AG09319 (cell line): ENCODE measurements around the gene L3MBTL4.

Experiments
- DNase-seq: peaks from one replicate; pipeline ENCODE4 v3.0.0-alpha.2; 2010; ENCODE audit warnings: low read depth; ENCODE audit errors: extremely low read depth
- TF ChIP-seq, protein P1 (sequence below): IDR thresholded peaks from 2 replicates; pipeline ENCODE4 v1.5.1; 2011; ENCODE audit warnings: low read depth, mild to moderate bottlenecking, inconsistent platforms, low read length, moderate library complexity

L3MBTL4 gene

GRCh38 chr18:6044319-6044718, 370.4 kb downstream of the L3MBTL4 start:
- no peak for DNase-seq

DNA sequence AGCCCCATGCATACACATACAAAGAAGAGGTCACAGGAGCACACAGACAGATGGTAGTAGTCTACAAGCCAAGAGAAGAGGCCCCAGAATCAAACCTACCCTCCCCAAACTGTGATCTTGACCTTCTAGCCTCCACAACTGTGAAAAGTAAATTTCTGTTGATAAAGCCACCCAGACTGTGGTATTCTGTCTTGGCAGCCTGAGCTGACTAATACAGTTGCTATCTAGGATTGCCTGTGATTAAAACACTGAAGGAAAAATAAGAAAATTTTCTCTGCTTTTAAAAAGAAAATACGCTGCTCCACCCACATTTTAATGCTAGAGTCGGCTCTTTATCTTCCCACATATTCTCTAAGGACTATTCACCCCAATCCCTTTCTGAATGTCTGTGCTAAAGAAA, 375.7 kb downstream of the L3MBTL4 start:
- no peak for DNase-seq
- TF ChIP-seq, protein P1, sequence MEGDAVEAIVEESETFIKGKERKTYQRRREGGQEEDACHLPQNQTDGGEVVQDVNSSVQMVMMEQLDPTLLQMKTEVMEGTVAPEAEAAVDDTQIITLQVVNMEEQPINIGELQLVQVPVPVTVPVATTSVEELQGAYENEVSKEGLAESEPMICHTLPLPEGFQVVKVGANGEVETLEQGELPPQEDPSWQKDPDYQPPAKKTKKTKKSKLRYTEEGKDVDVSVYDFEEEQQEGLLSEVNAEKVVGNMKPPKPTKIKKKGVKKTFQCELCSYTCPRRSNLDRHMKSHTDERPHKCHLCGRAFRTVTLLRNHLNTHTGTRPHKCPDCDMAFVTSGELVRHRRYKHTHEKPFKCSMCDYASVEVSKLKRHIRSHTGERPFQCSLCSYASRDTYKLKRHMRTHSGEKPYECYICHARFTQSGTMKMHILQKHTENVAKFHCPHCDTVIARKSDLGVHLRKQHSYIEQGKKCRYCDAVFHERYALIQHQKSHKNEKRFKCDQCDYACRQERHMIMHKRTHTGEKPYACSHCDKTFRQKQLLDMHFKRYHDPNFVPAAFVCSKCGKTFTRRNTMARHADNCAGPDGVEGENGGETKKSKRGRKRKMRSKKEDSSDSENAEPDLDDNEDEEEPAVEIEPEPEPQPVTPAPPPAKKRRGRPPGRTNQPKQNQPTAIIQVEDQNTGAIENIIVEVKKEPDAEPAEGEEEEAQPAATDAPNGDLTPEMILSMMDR: no peak

More at GRCh38 chr18:6044319-6044718, 370.4 kb downstream of the L3MBTL4 start:
- TF ChIP-seq, protein P1: no peak

DNA sequence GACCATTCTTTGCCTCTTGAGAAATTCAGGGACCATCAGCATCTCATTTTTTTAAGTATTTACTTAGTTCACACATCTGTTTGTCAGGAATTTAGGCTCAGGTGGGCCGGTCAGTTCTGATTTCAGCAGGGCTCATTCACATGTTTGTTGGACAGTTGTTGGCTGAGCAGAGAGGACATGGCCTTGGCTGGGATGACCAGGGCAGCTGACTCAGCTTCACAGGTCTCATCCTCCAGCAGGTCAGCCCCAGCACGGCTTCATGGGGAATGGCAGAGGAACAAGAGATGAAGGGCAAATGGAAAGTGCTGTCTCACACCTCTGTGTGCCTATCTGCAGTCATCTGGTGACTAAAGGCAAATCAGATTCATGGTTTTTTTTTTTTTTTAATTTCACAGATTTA, 383.3 kb downstream of the L3MBTL4 start:
- no peak for DNase-seq
- TF ChIP-seq, protein P1: no peak

DNA sequence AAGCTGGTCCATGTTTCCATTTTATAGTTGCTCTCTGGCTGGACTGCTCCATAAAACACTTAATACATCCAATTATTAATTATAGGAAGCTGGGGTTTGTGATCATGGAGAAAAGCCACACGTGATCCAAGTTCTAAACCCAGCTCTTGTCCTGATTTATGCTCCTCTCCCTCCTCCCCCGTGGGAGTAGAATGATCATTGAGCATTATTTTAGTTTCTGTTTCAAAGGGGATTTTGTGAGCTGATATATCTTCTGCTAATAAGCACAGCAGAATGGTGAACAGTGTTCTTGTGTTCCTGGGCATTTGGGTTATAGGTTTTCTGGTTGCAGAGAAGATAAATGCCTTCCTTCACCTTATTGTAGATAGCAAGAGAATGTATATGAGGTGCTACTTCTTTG, 383.7 kb downstream of the L3MBTL4 start:
- TF ChIP-seq, protein P1: no peak
- DNase-seq: no peak

DNA sequence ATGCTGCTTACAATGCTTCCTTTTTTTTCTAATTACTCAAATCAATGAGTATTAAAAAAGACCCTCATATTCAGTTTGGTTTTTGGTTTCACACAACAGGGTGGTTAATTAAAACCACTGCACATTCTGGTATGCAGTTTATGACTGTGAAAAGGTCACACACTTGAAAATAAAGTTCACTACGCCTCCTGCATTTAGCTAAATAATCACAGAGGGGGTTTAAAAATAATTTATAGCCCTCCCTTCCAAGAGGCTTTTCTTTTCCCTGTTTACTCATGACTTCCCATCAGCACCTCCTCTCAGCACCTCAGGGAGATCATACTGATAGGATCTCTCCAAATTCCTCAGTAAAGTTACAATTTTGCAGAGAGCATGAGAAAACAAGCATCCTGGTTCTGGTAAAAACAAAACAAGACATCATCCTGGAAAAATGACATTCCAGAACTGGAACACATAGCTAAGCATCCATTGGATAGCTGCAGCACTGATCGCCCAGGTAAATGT, 389.9 kb downstream of the L3MBTL4 start:
- TF ChIP-seq, protein P1: no peak

GRCh38 chr18:6023551-6023950, 391.2 kb downstream of the L3MBTL4 start:
- no peak for DNase-seq

More for the DNA sequence above, 389.9 kb downstream of the L3MBTL4 start:
- no peak for DNase-seq

GRCh38 chr18:6022845-6023244, 391.9 kb downstream of the L3MBTL4 start:
- TF ChIP-seq, protein P1: no peak
- no peak for DNase-seq

More at GRCh38 chr18:6023551-6023950, 391.2 kb downstream of the L3MBTL4 start:
- TF ChIP-seq, protein P1: no peak
